Epithelial cell of proximal tubule (primary cell): ENCODE data around the gene DUSP7. TPM values are rescaled to one million over a fixed set of nuclear protein-coding genes. Genes with fewer than 3 reads are reported as not detected.

ENCODE experiments used
- DNase-seq: peaks from one replicate; pipeline ENCODE4 v3.0.0-alpha.2; 2011; ENCODE audit warnings: low read depth
- H3K4me3 ChIP-seq: 2 replicates; pipeline ENCODE4 v1.5.1; 2011; ENCODE audit warnings: low read depth, mild to moderate bottlenecking, low read length
- total RNA-seq: library from RNA; depleted of rRNA; stranded (reverse); fragments of >200 nt; gene quantifications from 2 replicates; pipeline ENCODE4 v1.2.3, GENCODE V29; 2015
- TF ChIP-seq, protein P1 (sequence below): conservative IDR thresholded peaks from 2 replicates; pipeline ENCODE4 v1.5.1; 2012; ENCODE audit warnings: low read depth, mild to moderate bottlenecking, low read length

DUSP7 gene
- total RNA-seq, 1 donor from 2014 or later, result 23.7 TPM

DNA sequence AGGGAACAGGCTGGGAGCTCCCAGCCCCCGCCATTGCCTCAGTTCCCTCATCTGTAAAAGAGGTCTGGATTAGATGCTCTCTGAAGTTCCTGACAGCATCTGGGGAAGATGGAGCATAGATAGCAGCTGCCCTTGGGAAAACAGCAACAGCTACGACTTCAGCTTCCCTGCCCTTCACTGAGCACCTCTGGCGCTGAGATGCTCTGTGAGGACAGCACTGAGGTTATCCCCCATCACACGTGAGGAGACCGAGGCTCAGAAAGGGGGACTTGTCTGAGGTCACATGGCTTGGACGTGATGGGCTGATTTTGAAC is 49.6 kb downstream of the DUSP7 start:
- no peak for DNase-seq
- no peak overlapping the region for H3K4me3 ChIP-seq
- TF ChIP-seq, protein P1, sequence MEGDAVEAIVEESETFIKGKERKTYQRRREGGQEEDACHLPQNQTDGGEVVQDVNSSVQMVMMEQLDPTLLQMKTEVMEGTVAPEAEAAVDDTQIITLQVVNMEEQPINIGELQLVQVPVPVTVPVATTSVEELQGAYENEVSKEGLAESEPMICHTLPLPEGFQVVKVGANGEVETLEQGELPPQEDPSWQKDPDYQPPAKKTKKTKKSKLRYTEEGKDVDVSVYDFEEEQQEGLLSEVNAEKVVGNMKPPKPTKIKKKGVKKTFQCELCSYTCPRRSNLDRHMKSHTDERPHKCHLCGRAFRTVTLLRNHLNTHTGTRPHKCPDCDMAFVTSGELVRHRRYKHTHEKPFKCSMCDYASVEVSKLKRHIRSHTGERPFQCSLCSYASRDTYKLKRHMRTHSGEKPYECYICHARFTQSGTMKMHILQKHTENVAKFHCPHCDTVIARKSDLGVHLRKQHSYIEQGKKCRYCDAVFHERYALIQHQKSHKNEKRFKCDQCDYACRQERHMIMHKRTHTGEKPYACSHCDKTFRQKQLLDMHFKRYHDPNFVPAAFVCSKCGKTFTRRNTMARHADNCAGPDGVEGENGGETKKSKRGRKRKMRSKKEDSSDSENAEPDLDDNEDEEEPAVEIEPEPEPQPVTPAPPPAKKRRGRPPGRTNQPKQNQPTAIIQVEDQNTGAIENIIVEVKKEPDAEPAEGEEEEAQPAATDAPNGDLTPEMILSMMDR, result no peak

DNA sequence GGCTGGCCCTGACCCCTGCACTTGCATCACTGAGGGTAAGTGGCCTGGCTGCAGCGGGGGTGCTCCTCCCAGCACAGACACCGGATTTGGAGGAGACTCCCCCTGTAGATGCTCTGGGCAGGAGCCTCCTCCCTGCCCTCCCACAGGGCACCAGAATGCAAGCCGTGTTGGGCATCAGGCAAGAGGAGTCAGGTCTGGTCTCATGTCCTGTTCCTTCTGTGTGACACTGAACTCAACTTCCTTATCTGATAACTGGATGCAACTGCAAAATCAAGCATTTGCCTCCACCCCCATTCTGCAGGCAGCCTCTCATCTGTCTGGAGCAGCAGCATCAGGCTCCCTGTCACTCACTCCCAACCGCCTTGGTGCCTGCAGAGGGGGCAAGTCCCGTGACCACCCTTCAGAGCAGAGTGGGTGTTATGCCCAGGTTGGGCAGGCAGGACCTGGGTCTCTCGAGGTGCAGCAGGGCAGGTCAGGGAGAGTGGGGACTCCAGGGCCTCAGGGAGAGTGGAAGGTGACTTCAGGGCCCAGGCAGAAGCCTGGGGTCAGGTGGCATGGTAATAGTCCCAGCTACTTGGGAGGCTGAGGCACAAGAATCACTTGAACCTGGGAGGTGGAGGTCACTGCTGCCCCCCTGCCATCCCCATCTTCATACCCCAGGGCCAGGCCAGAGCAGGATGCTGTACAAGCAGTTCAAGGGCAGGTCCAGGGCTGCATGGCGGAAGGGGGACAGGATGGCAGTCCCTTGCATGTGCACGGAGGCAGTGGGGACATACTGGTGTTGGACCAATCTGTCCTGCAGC is 50.2 kb downstream of the DUSP7 start:
- DNase-seq, result no peak
- TF ChIP-seq, protein P1, result no peak
- no peak overlapping the region for H3K4me3 ChIP-seq

DNA sequence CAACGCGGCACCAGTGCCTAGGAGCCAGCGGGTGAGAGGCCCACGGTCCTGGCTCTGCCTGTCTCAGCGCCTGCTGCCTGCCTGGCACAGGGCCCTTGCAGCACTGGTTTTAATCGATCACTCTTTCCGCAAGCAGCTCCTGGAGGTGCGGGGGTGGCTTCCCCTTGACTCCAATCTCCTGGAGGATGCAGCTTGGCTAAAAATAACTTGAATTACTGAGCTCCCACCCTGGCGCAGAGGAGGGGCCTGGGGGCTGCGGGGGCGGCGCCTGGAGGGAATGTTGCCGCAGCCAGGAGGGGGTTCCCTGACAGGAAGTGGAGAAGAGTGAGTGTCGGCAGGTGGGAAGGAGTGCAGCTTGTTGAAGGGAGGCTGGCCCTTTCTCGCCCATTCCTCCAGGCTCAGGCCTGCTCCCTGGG is 50.8 kb downstream of the DUSP7 start:
- TF ChIP-seq, protein P1, result no peak
- no peak overlapping the region for H3K4me3 ChIP-seq
- DNase-seq, result no peak

DNA sequence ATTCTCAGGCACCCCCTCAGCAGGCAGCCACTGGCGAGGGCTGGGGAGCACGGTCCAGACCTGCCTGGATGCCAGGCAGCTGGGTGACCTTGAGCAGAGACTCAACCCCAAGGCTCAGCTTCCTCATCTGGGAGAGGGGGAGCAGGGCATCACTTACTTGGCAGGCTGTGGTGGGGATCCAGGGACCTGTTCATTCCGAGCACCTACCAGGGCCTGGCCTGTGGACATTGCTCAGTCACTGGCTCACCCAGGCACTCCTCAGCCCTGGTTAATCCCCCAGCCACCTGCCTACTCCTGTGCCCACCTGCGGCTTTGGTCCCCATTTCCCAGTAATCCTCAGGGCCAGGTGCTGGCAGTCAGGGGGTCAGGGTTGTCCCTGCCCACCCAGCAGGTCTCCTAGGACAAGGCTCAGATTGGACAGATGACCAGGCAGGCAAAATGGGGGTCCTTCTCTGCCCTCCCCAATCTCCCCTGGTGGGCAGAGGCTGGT is 51.4 kb downstream of the DUSP7 start:
- TF ChIP-seq, protein P1, result no peak
- H3K4me3 ChIP-seq, result no peak overlapping the region
- no peak for DNase-seq

DNA sequence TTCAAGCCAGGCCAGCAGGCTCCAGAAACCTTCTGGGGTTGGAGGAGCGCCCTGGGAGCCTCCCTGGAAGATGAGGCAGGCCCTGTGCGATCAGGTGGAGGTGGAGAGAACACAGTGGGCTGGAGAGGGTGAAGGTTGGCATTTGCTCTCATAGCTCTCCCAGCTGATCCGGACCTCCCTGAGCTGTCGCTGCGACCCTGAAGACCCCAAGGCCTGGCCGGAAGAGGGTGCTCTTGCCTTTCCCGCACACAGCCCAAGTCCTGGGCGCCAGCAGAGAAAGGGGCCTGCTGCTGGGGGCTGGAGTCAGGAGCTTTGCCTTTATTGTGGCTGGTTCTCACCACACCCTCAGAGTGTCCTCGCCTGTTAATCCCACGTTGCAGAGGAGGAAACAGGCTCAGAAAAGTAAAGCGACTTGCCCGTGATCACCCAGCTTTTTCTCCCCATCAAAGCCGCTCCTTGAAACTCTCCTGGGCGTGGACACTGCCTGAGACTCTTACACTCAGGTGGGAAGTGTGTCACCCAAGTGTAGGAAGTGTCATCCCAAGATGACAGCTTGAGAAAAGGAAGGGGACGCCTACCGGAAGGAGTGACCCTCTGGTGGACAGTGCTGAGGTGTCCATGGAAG is 52.1 kb downstream of the DUSP7 start:
- H3K4me3 ChIP-seq, result no peak overlapping the region
- TF ChIP-seq, protein P1, result peak; percentile 49
- no peak for DNase-seq

DNA sequence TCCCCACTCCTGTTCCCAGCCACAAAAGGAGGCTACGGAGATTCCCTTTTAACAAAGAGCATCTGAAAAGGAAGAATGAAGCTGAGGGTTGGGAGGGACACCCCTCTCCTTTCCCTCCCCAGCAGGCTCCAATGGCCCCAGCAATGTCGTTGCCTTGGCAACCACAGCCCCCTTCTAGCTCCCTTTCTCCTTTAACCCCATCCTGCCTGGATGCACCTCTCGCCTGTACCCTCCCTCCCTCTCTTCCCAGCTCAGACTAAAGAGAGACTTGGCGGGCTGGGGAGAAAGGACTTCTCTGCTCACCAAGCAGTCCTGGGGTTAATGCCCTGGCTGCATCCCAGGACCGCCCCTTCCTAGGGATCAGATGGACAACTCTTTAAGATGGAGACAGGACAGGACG is 53.6 kb downstream of the DUSP7 start:
- no peak for DNase-seq
- TF ChIP-seq, protein P1, result no peak
- H3K4me3 ChIP-seq, result no peak overlapping the region
